Measurements from ENCODE around the gene CYB5R4.

The CYB5R4 gene

GRCh38 chr6:83853178-83854000, 6.1 kb upstream of the CYB5R4 start, which contains the start of gene RIPPLY2:
RIPPLY2 (plus strand) TSS chr6:83853360; CDS start chr6:83853417, 57 bp downstream.
- Mint-ChIP-seq H3K4me1 (ENCODE audit: low read depth) (peaks cover 15% of the 10 kb centered on the region), H3K4me3 (peak within 1 kb of the TSS; percentile 75), H3K27ac (no peak within 1 kb of the TSS), H3K36me3 (ENCODE audit: low read depth) (no peaks in the 10 kb centered on the region), H3K27me3 (peaks cover 68% of the 10 kb centered on the region), H3K9me3 (no peaks in the 10 kb centered on the region)
- DNase-seq: peak; percentile 41

GRCh38 chr6:83854001-83854501, 5.4 kb upstream of the CYB5R4 start:
- Mint-ChIP-seq H3K4me1 (ENCODE audit: low read depth) (peaks cover 22% of the 10 kb centered on the region), H3K27ac (no peak overlapping the region), H3K4me3 (peak overlapping the region; percentile 75), H3K9me3 (no peaks in the 10 kb centered on the region), H3K27me3 (peaks cover 63% of the 10 kb centered on the region), H3K36me3 (ENCODE audit: low read depth) (no peaks in the 10 kb centered on the region)
- no peak for DNase-seq

GRCh38 chr6:83854766-83855165, 4.7 kb upstream of the CYB5R4 start:
- no peaks in the 10 kb centered on the region for H3K9me3 Mint-ChIP-seq
- no peak for DNase-seq
- peaks cover 25% of the 10 kb centered on the region for H3K4me1 Mint-ChIP-seq (ENCODE audit: low read depth)
- no peak overlapping the region for H3K27ac Mint-ChIP-seq
- H3K36me3 Mint-ChIP-seq (ENCODE audit: low read depth): peaks cover 2% of the 10 kb centered on the region
- no peak overlapping the region for H3K4me3 Mint-ChIP-seq
- peaks cover 56% of the 10 kb centered on the region for H3K27me3 Mint-ChIP-seq

GRCh38 chr6:83860359-83860755, 868 bp downstream of the CYB5R4 start:
- Mint-ChIP-seq H3K4me1 (ENCODE audit: low read depth) (peaks cover 32% of the 10 kb centered on the region), H3K4me3 (peak overlapping the region; percentile 94), H3K27me3 (peaks cover 4% of the 10 kb centered on the region), H3K9me3 (no peaks in the 10 kb centered on the region), H3K36me3 (ENCODE audit: low read depth) (peaks cover 22% of the 10 kb centered on the region), H3K27ac (peak overlapping the region; percentile 92)
- no peak for DNase-seq

GRCh38 chr6:83860782-83861495, 1.4 kb downstream of the CYB5R4 start:
- H3K4me1 Mint-ChIP-seq (ENCODE audit: low read depth): peaks cover 32% of the 10 kb centered on the region
- H3K27me3 Mint-ChIP-seq: no peaks in the 10 kb centered on the region
- H3K9me3 Mint-ChIP-seq: no peaks in the 10 kb centered on the region

GRCh38 chr6:83862776-83863471, 3.4 kb downstream of the CYB5R4 start:
- Mint-ChIP-seq H3K27me3 (no peaks in the 10 kb centered on the region), H3K27ac (no peak overlapping the region), H3K4me3 (no peak overlapping the region), H3K9me3 (peaks cover 10% of the 10 kb centered on the region), H3K36me3 (ENCODE audit: low read depth) (peaks cover 48% of the 10 kb centered on the region), H3K4me1 (ENCODE audit: low read depth) (peaks cover 34% of the 10 kb centered on the region)
- DNase-seq: no peak

More at GRCh38 chr6:83860782-83861495, 1.4 kb downstream of the CYB5R4 start:
- Mint-ChIP-seq H3K27ac (peak overlapping the region; percentile 92), H3K4me3 (peak overlapping the region; percentile 94), H3K36me3 (ENCODE audit: low read depth) (peaks cover 28% of the 10 kb centered on the region)
- DNase-seq: no peak

GRCh38 chr6:83867043-83867442, 7.6 kb downstream of the CYB5R4 start:
- H3K36me3 Mint-ChIP-seq (ENCODE audit: low read depth): peaks cover 62% of the 10 kb centered on the region
- peak overlapping the region; percentile 0 for H3K27ac Mint-ChIP-seq

GRCh38 chr6:83867527-83868161, 8.2 kb downstream of the CYB5R4 start:
- peaks cover 24% of the 10 kb centered on the region for H3K4me1 Mint-ChIP-seq (ENCODE audit: low read depth)
- H3K9me3 Mint-ChIP-seq: peaks cover 11% of the 10 kb centered on the region
- H3K27ac Mint-ChIP-seq: peak overlapping the region; percentile 0
- no peak overlapping the region for H3K4me3 Mint-ChIP-seq
- no peak for DNase-seq
- H3K27me3 Mint-ChIP-seq: no peaks in the 10 kb centered on the region
- H3K36me3 Mint-ChIP-seq (ENCODE audit: low read depth): peaks cover 62% of the 10 kb centered on the region

More at GRCh38 chr6:83867043-83867442, 7.6 kb downstream of the CYB5R4 start:
- Mint-ChIP-seq H3K9me3 (peaks cover 11% of the 10 kb centered on the region), H3K4me3 (no peak overlapping the region), H3K4me1 (ENCODE audit: low read depth) (peaks cover 24% of the 10 kb centered on the region), H3K27me3 (no peaks in the 10 kb centered on the region)
- no peak for DNase-seq

GRCh38 chr6:83868639-83869038, 9.2 kb downstream of the CYB5R4 start:
- peaks cover 62% of the 10 kb centered on the region for H3K36me3 Mint-ChIP-seq (ENCODE audit: low read depth)
- no peak overlapping the region for H3K27ac Mint-ChIP-seq

GRCh38 chr6:83870649-83871048, 11.2 kb downstream of the CYB5R4 start:
- peaks cover 34% of the 10 kb centered on the region for H3K4me1 Mint-ChIP-seq (ENCODE audit: low read depth)
- no peak overlapping the region for H3K4me3 Mint-ChIP-seq
- no peaks in the 10 kb centered on the region for H3K27me3 Mint-ChIP-seq
- H3K36me3 Mint-ChIP-seq (ENCODE audit: low read depth): peaks cover 48% of the 10 kb centered on the region
- peaks cover 11% of the 10 kb centered on the region for H3K9me3 Mint-ChIP-seq
- DNase-seq: no peak
- no peak overlapping the region for H3K27ac Mint-ChIP-seq

More at GRCh38 chr6:83868639-83869038, 9.2 kb downstream of the CYB5R4 start:
- peaks cover 29% of the 10 kb centered on the region for H3K4me1 Mint-ChIP-seq (ENCODE audit: low read depth)
- peaks cover 11% of the 10 kb centered on the region for H3K9me3 Mint-ChIP-seq
- H3K27me3 Mint-ChIP-seq: no peaks in the 10 kb centered on the region
- DNase-seq: no peak
- H3K4me3 Mint-ChIP-seq: no peak overlapping the region

GRCh38 chr6:83872386-83873118, 13.1 kb downstream of the CYB5R4 start:
- Mint-ChIP-seq H3K27ac (no peak overlapping the region), H3K4me3 (no peak overlapping the region), H3K27me3 (no peaks in the 10 kb centered on the region), H3K9me3 (peaks cover 4% of the 10 kb centered on the region), H3K36me3 (ENCODE audit: low read depth) (peaks cover 32% of the 10 kb centered on the region), H3K4me1 (ENCODE audit: low read depth) (peaks cover 41% of the 10 kb centered on the region)
- no peak for DNase-seq

- peaks cover 19% of the 10 kb centered on the region for H3K36me3 Mint-ChIP-seq (ENCODE audit: low read depth)
Observed at GRCh38 chr6:83873869-83874268, 14.4 kb downstream of the CYB5R4 start.

GRCh38 chr6:83875843-83876242, 16.4 kb downstream of the CYB5R4 start:
- peaks cover 55% of the 10 kb centered on the region for H3K4me1 Mint-ChIP-seq (ENCODE audit: low read depth)
- no peaks in the 10 kb centered on the region for H3K27me3 Mint-ChIP-seq
- H3K27ac Mint-ChIP-seq: no peak overlapping the region
- H3K9me3 Mint-ChIP-seq: no peaks in the 10 kb centered on the region
- no peak for DNase-seq
- H3K4me3 Mint-ChIP-seq: no peak overlapping the region
- peaks cover 6% of the 10 kb centered on the region for H3K36me3 Mint-ChIP-seq (ENCODE audit: low read depth)

More at GRCh38 chr6:83873869-83874268, 14.4 kb downstream of the CYB5R4 start:
- Mint-ChIP-seq H3K27me3 (no peaks in the 10 kb centered on the region), H3K4me1 (ENCODE audit: low read depth) (peaks cover 44% of the 10 kb centered on the region), H3K9me3 (no peaks in the 10 kb centered on the region), H3K27ac (no peak overlapping the region), H3K4me3 (no peak overlapping the region)
- no peak for DNase-seq

Measured in activated T-cell treated with anti-CD3 and anti-CD28 coated beads, Interleukin-2, amount 50 U/mL, for 24 hours (primary cell).